Prostate gland (tissue), 2 donors: Measurements from ENCODE around the gene RNF138. TPM values are rescaled to one million over a fixed set of nuclear protein-coding genes. Genes with fewer than 3 reads are reported as not detected.
"Not testable (repeated sequence)": the region's sequence is repeated elsewhere in the genome, so short reads cannot be mapped to it uniquely, and the experiment has no call there.

Source experiments
- DNase-seq: peaks from one replicate; pipeline ENCODE4 v3.0.0-alpha.2; 2019; ENCODE audit warnings: low spot score
- H3K27ac ChIP-seq, 2 donors: fragments of 200-600 bp; sonication (generic); 2 replicates each; pipeline ENCODE4 v1.5.1; 2017 to 2019
- H3K27me3 ChIP-seq: fragments of 200-600 bp; sonication (generic); replicated peaks from 2 replicates; pipeline ENCODE4 v1.5.1; 2019; ENCODE audit not compliant: insufficient read depth
- H3K36me3 ChIP-seq, 2 donors: fragments of 200-600 bp; sonication (generic); 1 replicate in 1 of 2; 2 replicates in 1 of 2; pipeline versions ENCODE4 v1.5.1 to v1.8.1; 2017 to 2019
- H3K4me1 ChIP-seq: fragments of 200-600 bp; sonication (generic); replicated peaks from 2 replicates; pipeline ENCODE4 v1.5.1; 2019
- H3K4me3 ChIP-seq, 2 donors: fragments of 200-600 bp; sonication (generic); 2 replicates each; pipeline ENCODE4 v1.5.1; 2017 to 2019
- H3K9me3 ChIP-seq: fragments of 200-600 bp; sonication (generic); 2 replicates; pipeline ENCODE4 v1.5.1; 2017
- POLR2A ChIP-seq: fragments of 450-650 bp; IDR thresholded peaks from one replicate; pipeline ENCODE4 v1.6.1; 2016; ENCODE audit warnings: antibody characterized with exemption, mild to moderate bottlenecking
- POLR2AphosphoS5 ChIP-seq: sonication (generic); formaldehyde crosslinking; IDR thresholded peaks from one replicate; pipeline ENCODE4 v1.6.1; 2017; ENCODE audit warnings: antibody characterized with exemption
- WGBS: methylation state at CpG from one replicate; pipeline ENCODE4 v1.1.5; 2018; 5-methylcytosine and 5-hydroxymethylcytosine counted together
- intact Hi-C: fragments of 100-400 bp; cut with DNase I; formaldehyde crosslinking; loops from one replicate; pipeline ENCODE4 v1.14.2; 2022
- total RNA-seq, 2 donors: library from RNA; depleted of rRNA; stranded (reverse); fragments of >200 nt; gene quantifications; one replicate each; pipeline ENCODE4 v1.1.0, GENCODE V29; 2016
- TF ChIP-seq, protein P1 (sequence below), 4 experiments: fragments of 200-600 bp in 2 of 4; fragments of 450-650 bp in 2 of 4; sonication (generic) in 2 of 4; IDR thresholded peaks; 1 replicate in 3 of 4; 2 replicates in 1 of 4; pipeline ENCODE4 v1.5.1; 2016 to 2019; ENCODE audit warnings: antibody characterized with exemption in 4 of 4, mild to moderate bottlenecking in 2 of 4, moderate library complexity in 2 of 4

Gene RNF138
- total RNA-seq, 2 donors from 2014 or later = 25.4 to 72.9 TPM

DNA sequence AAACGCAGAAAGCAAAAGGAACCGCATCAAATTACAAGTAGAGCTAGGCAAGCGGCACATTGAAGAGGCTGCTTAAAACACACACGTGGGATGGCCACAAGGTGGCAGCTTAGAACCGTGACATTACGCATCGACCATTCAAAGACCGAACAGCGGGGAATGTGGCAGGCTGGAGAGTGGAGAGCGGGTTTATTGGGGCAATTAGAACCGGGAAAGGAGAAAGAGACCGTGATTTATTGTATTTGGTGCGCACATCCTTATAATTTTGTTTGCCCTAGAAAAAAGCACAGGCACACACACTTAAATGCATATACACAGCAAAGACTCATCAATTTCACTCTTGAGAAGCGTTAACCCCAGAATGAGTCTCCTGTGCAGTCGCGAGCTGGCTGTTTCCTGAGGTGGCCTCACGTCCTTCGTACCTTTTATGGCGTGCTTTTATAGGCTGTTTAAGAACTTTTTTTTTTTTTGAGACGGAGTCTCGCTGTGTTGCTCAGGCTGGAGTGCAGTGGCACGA is 66.5 kb downstream of the RNF138 start:
- DNase-seq = peak; percentile 84
- no peak overlapping the region for H3K27ac ChIP-seq
- no peaks in the 10 kb centered on the region for H3K4me1 ChIP-seq
- WGBS = under 1% methylated on average over 22 of the region's 22 CpGs
- no peaks in the 10 kb centered on the region for H3K27me3 ChIP-seq
- peak overlapping the region in 1 of 2 donors; percentile 12 for H3K4me3 ChIP-seq
- TF ChIP-seq, protein P1, sequence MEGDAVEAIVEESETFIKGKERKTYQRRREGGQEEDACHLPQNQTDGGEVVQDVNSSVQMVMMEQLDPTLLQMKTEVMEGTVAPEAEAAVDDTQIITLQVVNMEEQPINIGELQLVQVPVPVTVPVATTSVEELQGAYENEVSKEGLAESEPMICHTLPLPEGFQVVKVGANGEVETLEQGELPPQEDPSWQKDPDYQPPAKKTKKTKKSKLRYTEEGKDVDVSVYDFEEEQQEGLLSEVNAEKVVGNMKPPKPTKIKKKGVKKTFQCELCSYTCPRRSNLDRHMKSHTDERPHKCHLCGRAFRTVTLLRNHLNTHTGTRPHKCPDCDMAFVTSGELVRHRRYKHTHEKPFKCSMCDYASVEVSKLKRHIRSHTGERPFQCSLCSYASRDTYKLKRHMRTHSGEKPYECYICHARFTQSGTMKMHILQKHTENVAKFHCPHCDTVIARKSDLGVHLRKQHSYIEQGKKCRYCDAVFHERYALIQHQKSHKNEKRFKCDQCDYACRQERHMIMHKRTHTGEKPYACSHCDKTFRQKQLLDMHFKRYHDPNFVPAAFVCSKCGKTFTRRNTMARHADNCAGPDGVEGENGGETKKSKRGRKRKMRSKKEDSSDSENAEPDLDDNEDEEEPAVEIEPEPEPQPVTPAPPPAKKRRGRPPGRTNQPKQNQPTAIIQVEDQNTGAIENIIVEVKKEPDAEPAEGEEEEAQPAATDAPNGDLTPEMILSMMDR (IDR thresholded peaks at IDR 0.05) = peak; percentile 42 to 93 (median 90)
- TF ChIP-seq POLR2A (no peak), POLR2AphosphoS5 (peak; percentile 70)
- intact Hi-C loops = loop anchor here (5.0 kb wide), 2 partner anchors 314 to 394 kb away; partner anchors contain the start of gene GAREM1
- H3K9me3 ChIP-seq = no peaks in the 10 kb centered on the region
- no peaks in the 10 kb centered on the region for H3K36me3 ChIP-seq

DNA sequence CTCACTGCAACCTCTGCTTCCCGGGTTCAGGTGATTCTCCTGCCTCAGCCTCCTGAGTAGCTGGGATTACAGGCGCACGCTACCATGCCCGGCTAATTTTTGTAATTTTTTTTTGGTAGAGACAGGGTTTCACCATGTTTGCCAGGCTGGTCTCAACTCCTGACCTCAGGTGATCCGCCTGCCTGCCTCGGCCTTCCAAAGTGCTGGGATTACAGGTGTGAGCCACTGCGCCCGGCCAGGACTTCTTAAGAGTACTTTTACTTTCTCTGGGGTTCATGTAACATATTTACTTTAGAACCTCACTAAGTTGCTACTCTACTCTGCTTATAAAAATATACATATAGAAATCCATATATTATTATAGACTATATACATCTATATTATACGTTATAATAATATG is 67.0 kb downstream of the RNF138 start:
- H3K9me3 ChIP-seq, H3K4me1 ChIP-seq, H3K27ac ChIP-seq, DNase-seq, H3K36me3 ChIP-seq, H3K27me3 ChIP-seq: not testable (repeated sequence)
- H3K4me3 ChIP-seq = peak overlapping the region in 1 of 2 donors; percentile 12
- intact Hi-C loops = loop anchor here (5.0 kb wide), 2 partner anchors 314 to 394 kb away; partner anchors contain the start of gene GAREM1
- 64% methylated on average over 9 of the region's 9 CpGs for WGBS

DNA sequence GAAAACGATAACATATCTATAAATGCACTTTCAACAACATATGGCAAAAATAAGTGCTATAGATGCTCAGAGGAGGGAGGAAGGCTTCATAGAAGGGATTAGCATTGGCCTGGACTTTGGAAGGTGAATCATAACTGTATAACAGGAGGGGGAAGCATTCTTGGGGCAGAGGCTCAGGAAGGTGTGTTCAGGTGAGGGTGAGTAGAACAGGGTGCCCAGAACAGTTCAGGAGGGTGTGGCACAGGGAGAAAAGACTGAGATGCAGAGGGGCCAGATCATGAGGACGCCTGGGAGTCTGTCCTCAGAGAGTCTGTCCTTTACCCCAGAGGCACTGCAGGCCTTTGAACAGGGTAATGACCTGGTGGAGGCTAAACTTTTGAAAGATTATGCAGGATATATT is 68.9 kb downstream of the RNF138 start:
- no peak for DNase-seq
- H3K9me3 ChIP-seq = no peaks in the 10 kb centered on the region
- intact Hi-C loops = no loop called here
- TF ChIP-seq POLR2AphosphoS5 (no peak), POLR2A (no peak)
- TF ChIP-seq, protein P1 (IDR thresholded peaks at IDR 0.05) = no peak
- WGBS = 81% methylated on average over 2 of the region's 2 CpGs
- H3K27me3 ChIP-seq = no peaks in the 10 kb centered on the region
- no peaks in the 10 kb centered on the region for H3K36me3 ChIP-seq
- H3K27ac ChIP-seq = no peak overlapping the region
- no peaks in the 10 kb centered on the region for H3K4me1 ChIP-seq
- no peak overlapping the region for H3K4me3 ChIP-seq

DNA sequence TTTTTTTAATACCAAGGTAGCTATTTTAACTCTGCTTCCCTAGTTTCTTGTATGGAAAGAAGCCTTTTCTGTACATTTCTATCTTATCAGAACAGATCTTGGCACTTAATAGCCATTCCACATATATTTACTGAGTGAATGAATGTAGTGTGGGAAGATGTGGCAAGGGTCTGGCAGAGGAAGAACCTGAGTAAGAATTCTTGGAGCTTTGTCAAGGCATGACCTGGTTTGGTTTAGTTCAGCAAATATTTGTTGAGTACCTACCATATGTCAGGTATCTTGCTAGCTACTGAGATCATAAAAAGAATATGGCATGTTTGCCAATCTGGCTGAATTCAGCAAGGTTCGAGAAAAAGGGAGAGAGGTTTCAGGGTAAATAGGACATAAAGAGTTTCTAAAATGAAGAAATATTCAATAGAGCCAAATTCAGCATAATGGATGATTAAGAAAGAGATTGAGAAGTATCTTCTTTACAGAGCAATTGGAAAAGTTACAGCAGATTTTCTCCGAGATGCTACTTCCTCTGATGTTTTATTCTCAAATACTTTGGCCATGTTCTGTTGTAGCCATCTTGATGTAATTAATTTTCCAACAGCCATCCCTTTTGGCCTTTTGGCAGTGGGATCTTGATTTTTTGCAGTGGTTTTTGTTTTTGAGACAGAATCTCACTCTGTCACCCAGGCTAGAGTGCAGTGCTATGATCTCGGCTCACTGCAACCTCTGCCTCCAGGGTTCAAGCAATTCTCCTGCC is 76.5 kb downstream of the RNF138 start:
- WGBS = 45% methylated on average over 3 of the region's 3 CpGs
- Histone ChIP-seq H3K27ac (no peak overlapping the region), H3K27me3 (no peaks in the 10 kb centered on the region), H3K9me3 (no peaks in the 10 kb centered on the region), H3K36me3 (no peaks in the 10 kb centered on the region), H3K4me3 (no peak overlapping the region), H3K4me1 (no peaks in the 10 kb centered on the region)
- intact Hi-C loops = no loop called here
- DNase-seq = peak; percentile 42
- TF ChIP-seq POLR2A (no peak), POLR2AphosphoS5 (peak; percentile 56)

DNA sequence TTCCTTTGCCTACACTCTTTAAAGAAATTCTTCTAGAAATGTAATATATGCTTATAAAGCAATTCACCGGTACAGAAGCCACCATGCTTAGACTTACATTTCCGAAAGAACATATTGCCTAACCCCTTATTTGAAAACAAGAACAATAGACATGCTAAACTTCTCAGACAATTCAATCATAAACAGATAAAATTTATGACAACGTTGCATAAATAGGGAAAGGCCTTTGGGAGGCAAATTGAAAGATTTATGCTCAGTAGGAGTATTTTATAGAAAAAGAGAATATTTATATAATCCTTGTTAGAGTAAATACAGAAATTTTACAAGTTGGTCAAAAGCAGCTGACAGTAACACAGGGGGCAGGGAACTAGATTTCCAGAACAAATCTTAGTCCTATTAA is 82.0 kb downstream of the RNF138 start:
- H3K36me3 ChIP-seq = no peaks in the 10 kb centered on the region
- intact Hi-C loops = no loop called here
- no peak overlapping the region for H3K4me3 ChIP-seq
- no peaks in the 10 kb centered on the region for H3K9me3 ChIP-seq
- DNase-seq = no peak
- 69% methylated on average over 3 of the region's 3 CpGs for WGBS
- no peaks in the 10 kb centered on the region for H3K27me3 ChIP-seq
- H3K4me1 ChIP-seq = no peaks in the 10 kb centered on the region
- no peak for TF ChIP-seq POLR2AphosphoS5
- no peak overlapping the region for H3K27ac ChIP-seq

DNA sequence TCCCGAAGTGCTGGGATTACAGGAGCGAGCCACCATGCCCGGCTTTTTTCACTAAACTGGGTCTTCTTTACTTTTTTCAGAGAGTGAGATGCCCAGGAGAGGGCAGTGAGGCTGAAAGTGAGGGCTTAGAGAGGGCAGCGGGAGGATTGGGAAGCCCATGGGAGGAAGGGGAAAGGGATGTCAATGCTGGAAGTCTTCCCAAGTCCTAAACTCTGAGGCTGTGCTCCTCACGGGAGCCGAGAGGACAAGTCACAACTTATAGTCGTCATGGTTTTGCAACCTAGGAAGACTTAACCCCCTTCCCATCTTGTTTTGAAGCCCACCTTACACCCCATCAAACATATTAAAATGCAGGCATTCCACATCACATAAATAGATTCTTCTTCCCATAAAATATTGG is 83.0 kb downstream of the RNF138 start:
- Histone ChIP-seq H3K27ac (no peak overlapping the region), H3K27me3 (no peaks in the 10 kb centered on the region), H3K36me3 (no peaks in the 10 kb centered on the region), H3K9me3 (no peaks in the 10 kb centered on the region), H3K4me1 (no peaks in the 10 kb centered on the region), H3K4me3 (no peak overlapping the region)
- no peak for TF ChIP-seq POLR2AphosphoS5
- DNase-seq = no peak
- intact Hi-C loops = no loop called here
- 79% methylated on average over 7 of the region's 7 CpGs for WGBS

DNA sequence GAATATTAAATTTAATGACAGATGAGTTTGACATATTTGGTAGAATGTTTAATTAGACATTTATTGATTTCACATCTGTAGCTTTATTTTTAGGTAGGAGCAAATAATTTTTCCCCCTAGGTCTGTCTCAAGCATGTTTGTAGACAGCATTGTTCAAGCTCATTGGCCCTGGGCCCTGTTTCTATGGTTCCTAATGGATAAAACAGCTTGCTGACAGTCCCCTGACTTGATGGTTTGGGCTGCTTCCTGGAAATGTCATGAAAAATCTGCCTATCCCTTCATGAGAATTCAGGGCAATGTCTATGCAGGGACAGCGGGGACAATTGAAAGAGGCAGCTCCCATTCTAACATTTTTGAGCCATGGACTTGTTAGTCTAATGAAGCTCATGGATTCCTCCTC is 83.6 kb downstream of the RNF138 start:
- WGBS = 69% methylated on average over 1 of the region's 1 CpG
- Histone ChIP-seq H3K9me3 (no peaks in the 10 kb centered on the region), H3K4me1 (no peaks in the 10 kb centered on the region), H3K27me3 (no peaks in the 10 kb centered on the region), H3K27ac (no peak overlapping the region), H3K36me3 (no peaks in the 10 kb centered on the region), H3K4me3 (no peak overlapping the region)
- no peak for DNase-seq
- intact Hi-C loops = no loop called here
- TF ChIP-seq, protein P1 (IDR thresholded peaks at IDR 0.05) = no peak
- TF ChIP-seq POLR2A (no peak), POLR2AphosphoS5 (no peak)

DNA sequence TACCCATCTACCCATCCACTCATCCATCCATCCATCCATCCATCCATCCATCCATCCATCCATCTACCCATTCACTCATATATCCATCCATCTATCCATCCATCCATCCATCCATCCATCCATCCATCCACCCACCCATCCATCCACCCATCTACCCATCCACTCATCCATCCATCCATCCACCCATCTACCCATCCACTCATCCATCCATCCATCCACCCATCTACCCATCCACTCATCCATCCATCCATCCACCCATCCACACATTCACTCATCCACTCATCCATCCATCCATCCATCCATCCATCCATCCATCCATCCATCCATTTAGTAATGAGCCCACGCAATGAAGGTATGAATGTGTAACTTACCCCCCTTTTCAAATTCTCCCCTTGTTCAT is 85.1 kb downstream of the RNF138 start:
- H3K27ac ChIP-seq, H3K4me3 ChIP-seq, H3K9me3 ChIP-seq, intact Hi-C loops, DNase-seq, H3K36me3 ChIP-seq, H3K4me1 ChIP-seq, H3K27me3 ChIP-seq: not testable (repeated sequence)
- WGBS = 100% methylated on average over 1 of the region's 1 CpG
